NCI-H2227 (cell line): Measurements from ENCODE around the gene CCR6.

Source experiments
- DNase-seq: peaks from one replicate; lab custom pipeline; 2025; ENCODE audit not compliant: unreplicated experiment; lab: John Stamatoyannopoulos, UW

CCR6 gene

GRCh38 chr6:167141667-167142432, 19.0 kb downstream of the CCR6 start:
- DNase-seq: peak; percentile 15

GRCh38 chr6:167142433-167142761, 19.5 kb downstream of the CCR6 start:
- no peak for DNase-seq

GRCh38 chr6:167143041-167143440, 20.1 kb downstream of the CCR6 start:
- no peak for DNase-seq

GRCh38 chr6:167145461-167145860, 22.6 kb downstream of the CCR6 start:
- DNase-seq: no peak

GRCh38 chr6:167146135-167146534, 23.2 kb downstream of the CCR6 start:
- DNase-seq: no peak

- DNase-seq: no peak
These were observed 24.1 kb downstream of the CCR6 start for GRCh38 chr6:167146977-167147376.

GRCh38 chr6:167148021-167148420, 25.1 kb downstream of the CCR6 start:
- DNase-seq: no peak

- no peak for DNase-seq
These were observed 26.1 kb downstream of the CCR6 start for GRCh38 chr6:167148997-167149396.

GRCh38 chr6:167150941-167151549, 28.1 kb downstream of the CCR6 start:
- DNase-seq: no peak

GRCh38 chr6:167151648-167152047, 28.8 kb downstream of the CCR6 start:
- no peak for DNase-seq

- no peak for DNase-seq
These were observed 30.0 kb downstream of the CCR6 start for GRCh38 chr6:167152862-167153261.

- DNase-seq: no peak
These were observed 30.6 kb downstream of the CCR6 start for GRCh38 chr6:167153521-167153959.

- DNase-seq: no peak
These were observed 31.4 kb downstream of the CCR6 start for GRCh38 chr6:167154291-167154690.

- no peak for DNase-seq
These were observed 32.0 kb downstream of the CCR6 start for GRCh38 chr6:167154895-167155294.

- DNase-seq: no peak
These were observed 34.5 kb downstream of the CCR6 start for GRCh38 chr6:167157414-167157813.

GRCh38 chr6:167157863-167158262, 35.0 kb downstream of the CCR6 start, which contains the start of gene GPR31:
GPR31 (minus strand) TSS chr6:167157980; CDS start chr6:167157831, 149 bp downstream.
- DNase-seq: no peak

GRCh38 chr6:167161851-167162467, 39.1 kb downstream of the CCR6 start:
- no peak for DNase-seq

- no peak for DNase-seq
These were observed 39.7 kb downstream of the CCR6 start for GRCh38 chr6:167162591-167162990.

- DNase-seq: no peak
These were observed 40.6 kb downstream of the CCR6 start for GRCh38 chr6:167163476-167164011.

GRCh38 chr6:167164261-167164660, 41.4 kb downstream of the CCR6 start:
- DNase-seq: no peak

GRCh38 chr6:167165858-167166471, 43.1 kb downstream of the CCR6 start:
- DNase-seq: no peak
